Activated CD4-positive, alpha-beta T cell treated with anti-CD3 and anti-CD28 coated beads, Interleukin-2, amount 10 ng/mL, durations not matched to agents 24 days and 14 days (primary cell): Measurements from ENCODE around the gene RDH16. TPM values are rescaled to one million over a fixed set of nuclear protein-coding genes. Genes with fewer than 3 reads are reported as not detected.
A peak's percentile ranks its signal among the peaks of the same experiment; 100 is the strongest.
"Not testable (repeated sequence)": the region's sequence is repeated elsewhere in the genome, so short reads cannot be mapped to it uniquely, and the experiment has no call there.

Source experiments
- DNase-seq: peaks from one replicate; pipeline ENCODE4 v3.0.0; 2022
- H3K27ac Mint-ChIP-seq: one replicate; pipeline ENCODE4 v1.8.0; 2022; ENCODE audit warnings: mild to moderate bottlenecking, mixed read lengths
- H3K27me3 Mint-ChIP-seq: one replicate; pipeline ENCODE4 v1.8.0; 2022; ENCODE audit warnings: mixed read lengths
- H3K36me3 Mint-ChIP-seq: one replicate; pipeline ENCODE4 v1.8.0; 2022; ENCODE audit warnings: low read depth, mild to moderate bottlenecking, mixed read lengths
- H3K4me1 Mint-ChIP-seq: one replicate; pipeline ENCODE4 v1.8.0; 2021; ENCODE audit warnings: mixed read lengths
- H3K4me3 Mint-ChIP-seq: one replicate; pipeline ENCODE4 v1.8.0; 2022; ENCODE audit warnings: mild to moderate bottlenecking, moderate library complexity, mixed read lengths
- H3K9me3 Mint-ChIP-seq: one replicate; pipeline ENCODE4 v1.8.0; 2021; ENCODE audit warnings: mixed read lengths
- intact Hi-C: fragments of 100-400 bp; cut with micrococcal nuclease; formaldehyde crosslinking; loops from one replicate; pipeline ENCODE4 v1.15.1; 2023
- total RNA-seq: library from RNA; stranded (reverse); gene quantifications from 2 replicates; pipeline ENCODE4 v1.2.3, GENCODE V29; 2022

RDH16 gene
- total RNA-seq, 1 donor from 2014 or later: 0.42 TPM

GRCh38 chr12:56954057-56954957 is 3.1 kb downstream of the RDH16 start:
- H3K27me3 Mint-ChIP-seq: peaks cover under 1% of the 10 kb centered on the region
- no peak overlapping the region for H3K27ac Mint-ChIP-seq
- DNase-seq: peak; percentile 45
- H3K36me3 Mint-ChIP-seq: no peaks in the 10 kb centered on the region
- no peak overlapping the region for H3K4me3 Mint-ChIP-seq
- H3K9me3 Mint-ChIP-seq: no peaks in the 10 kb centered on the region
- H3K4me1 Mint-ChIP-seq: no peaks in the 10 kb centered on the region
- intact Hi-C loops: no loop called here

GRCh38 chr12:56953314-56953713 is 4.1 kb downstream of the RDH16 start:
- no peaks in the 10 kb centered on the region for H3K36me3 Mint-ChIP-seq

GRCh38 chr12:56951582-56952339 is 5.6 kb downstream of the RDH16 start:
- no peaks in the 10 kb centered on the region for H3K36me3 Mint-ChIP-seq
- H3K9me3 Mint-ChIP-seq: no peaks in the 10 kb centered on the region
- intact Hi-C loops: no loop called here
- H3K27me3 Mint-ChIP-seq: peaks cover 2% of the 10 kb centered on the region
- H3K4me1 Mint-ChIP-seq: no peaks in the 10 kb centered on the region
- no peak for DNase-seq
- no peak overlapping the region for H3K4me3 Mint-ChIP-seq
- no peak overlapping the region for H3K27ac Mint-ChIP-seq

More at GRCh38 chr12:56953314-56953713, 4.1 kb downstream of the RDH16 start:
- Mint-ChIP-seq H3K4me1 (no peaks in the 10 kb centered on the region), H3K4me3 (no peak overlapping the region), H3K27me3 (no peaks in the 10 kb centered on the region), H3K9me3 (no peaks in the 10 kb centered on the region), H3K27ac (no peak overlapping the region)
- intact Hi-C loops: no loop called here
- DNase-seq: no peak

- Mint-ChIP-seq H3K27me3 (peaks cover 23% of the 10 kb centered on the region), H3K36me3 (no peaks in the 10 kb centered on the region), H3K4me1 (no peaks in the 10 kb centered on the region), H3K9me3 (no peaks in the 10 kb centered on the region), H3K27ac (no peak overlapping the region), H3K4me3 (no peak overlapping the region)
- intact Hi-C loops: no loop called here
- DNase-seq: no peak
Measured at GRCh38 chr12:56948881-56949280, 8.5 kb downstream of the RDH16 start.

GRCh38 chr12:56948457-56948777 is 9.0 kb downstream of the RDH16 start:
- H3K4me1 Mint-ChIP-seq: no peaks in the 10 kb centered on the region
- H3K36me3 Mint-ChIP-seq: no peaks in the 10 kb centered on the region
- H3K9me3 Mint-ChIP-seq: no peaks in the 10 kb centered on the region
- H3K4me3 Mint-ChIP-seq: no peak overlapping the region
- H3K27ac Mint-ChIP-seq: no peak overlapping the region
- intact Hi-C loops: no loop called here
- DNase-seq: no peak
- H3K27me3 Mint-ChIP-seq: peaks cover 26% of the 10 kb centered on the region

- intact Hi-C loops: no loop called here
- no peaks in the 10 kb centered on the region for H3K4me1 Mint-ChIP-seq
- H3K4me3 Mint-ChIP-seq: no peak overlapping the region
- no peak overlapping the region for H3K27ac Mint-ChIP-seq
- H3K9me3 Mint-ChIP-seq: no peaks in the 10 kb centered on the region
- peaks cover 27% of the 10 kb centered on the region for H3K27me3 Mint-ChIP-seq
- no peaks in the 10 kb centered on the region for H3K36me3 Mint-ChIP-seq
- no peak for DNase-seq
Measured at GRCh38 chr12:56947633-56948456, 9.6 kb downstream of the RDH16 start.

GRCh38 chr12:56943878-56944277 is 13.5 kb downstream of the RDH16 start:
- intact Hi-C loops: no loop called here
- Mint-ChIP-seq H3K4me3 (no peak overlapping the region), H3K27me3 (peaks cover 42% of the 10 kb centered on the region), H3K9me3 (no peaks in the 10 kb centered on the region), H3K4me1 (peaks cover 8% of the 10 kb centered on the region), H3K27ac (no peak overlapping the region), H3K36me3 (no peaks in the 10 kb centered on the region)
- no peak for DNase-seq

GRCh38 chr12:56943374-56943773 is 14.0 kb downstream of the RDH16 start:
- intact Hi-C loops, H3K9me3 Mint-ChIP-seq, DNase-seq, H3K36me3 Mint-ChIP-seq, H3K27ac Mint-ChIP-seq, H3K4me1 Mint-ChIP-seq, H3K4me3 Mint-ChIP-seq: not testable (repeated sequence)
- H3K27me3 Mint-ChIP-seq: peaks cover 42% of the 10 kb centered on the region

- no peaks in the 10 kb centered on the region for H3K36me3 Mint-ChIP-seq
- no peak overlapping the region for H3K27ac Mint-ChIP-seq
- no peaks in the 10 kb centered on the region for H3K9me3 Mint-ChIP-seq
- intact Hi-C loops: no loop called here
- H3K4me3 Mint-ChIP-seq: no peak overlapping the region
- H3K4me1 Mint-ChIP-seq: peaks cover 8% of the 10 kb centered on the region
- DNase-seq: no peak
- peaks cover 40% of the 10 kb centered on the region for H3K27me3 Mint-ChIP-seq
Measured at GRCh38 chr12:56941299-56942017, 15.9 kb downstream of the RDH16 start.

- intact Hi-C loops, H3K36me3 Mint-ChIP-seq, H3K27ac Mint-ChIP-seq, H3K4me1 Mint-ChIP-seq, DNase-seq, H3K4me3 Mint-ChIP-seq, H3K9me3 Mint-ChIP-seq: not testable (repeated sequence)
- H3K27me3 Mint-ChIP-seq: peaks cover 34% of the 10 kb centered on the region
Measured at GRCh38 chr12:56940942-56941298, 16.5 kb downstream of the RDH16 start.

GRCh38 chr12:56935752-56936151 is 21.7 kb downstream of the RDH16 start:
- Mint-ChIP-seq H3K27ac (no peak overlapping the region), H3K9me3 (no peaks in the 10 kb centered on the region), H3K27me3 (peaks cover 4% of the 10 kb centered on the region), H3K4me3 (no peak overlapping the region), H3K36me3 (no peaks in the 10 kb centered on the region), H3K4me1 (no peaks in the 10 kb centered on the region)
- DNase-seq: no peak
- intact Hi-C loops: no loop called here

GRCh38 chr12:56935157-56935556 is 22.3 kb downstream of the RDH16 start:
- Mint-ChIP-seq H3K36me3 (no peaks in the 10 kb centered on the region), H3K9me3 (no peaks in the 10 kb centered on the region), H3K4me3 (no peak overlapping the region), H3K4me1 (peaks cover under 1% of the 10 kb centered on the region), H3K27me3 (peaks cover 4% of the 10 kb centered on the region), H3K27ac (no peak overlapping the region)
- intact Hi-C loops: no loop called here
- DNase-seq: no peak

- no peak within 1 kb of the TSS for H3K4me3 Mint-ChIP-seq
- intact Hi-C loops: no loop called here
- H3K36me3 Mint-ChIP-seq: no peaks in the 10 kb centered on the region
- DNase-seq: no peak
- H3K27me3 Mint-ChIP-seq: no peaks in the 10 kb centered on the region
- no peaks in the 10 kb centered on the region for H3K9me3 Mint-ChIP-seq
- no peak within 1 kb of the TSS for H3K27ac Mint-ChIP-seq
- peaks cover 3% of the 10 kb centered on the region for H3K4me1 Mint-ChIP-seq
Measured at GRCh38 chr12:56933826-56934625, 23.4 kb downstream of the RDH16 start, which contains the start of gene SDR9C7. Gene SDR9C7, minus strand, starts transcription at chr12:56934408. Its CDS starts 147 bp downstream, at chr12:56934261.
